Measurements from ENCODE around the gene CNTNAP2. TPM values are rescaled to one million over a fixed set of nuclear protein-coding genes. Genes with fewer than 3 reads are reported as not detected.

Gene CNTNAP2
- total and polyA plus RNA-seq, 4 donors = 0.14 to 2.3 (median 1.1) TPM

DNA sequence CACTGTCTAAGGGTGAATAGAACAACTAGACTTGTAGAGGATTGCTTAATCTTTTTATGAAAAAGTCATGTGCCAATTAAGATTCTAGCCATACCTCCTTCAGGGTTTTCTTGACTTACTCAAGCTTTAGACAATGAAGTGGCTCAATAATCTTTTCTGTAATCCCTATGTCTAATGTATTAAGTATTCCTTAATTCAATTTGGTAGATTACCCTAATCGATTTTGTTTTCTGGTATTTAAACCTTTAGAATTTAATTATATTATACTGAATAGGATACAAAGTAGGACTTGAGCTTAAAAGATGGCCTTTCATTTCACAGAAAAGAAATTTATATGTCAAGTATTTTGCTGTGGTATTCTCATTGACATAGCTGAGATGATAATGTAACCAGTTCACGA, 1876.1 kb downstream of the CNTNAP2 start:
- Histone ChIP-seq H3K9ac (ENCODE audit: low read depth in 1 of 2, low read length in 2 of 2) (no peak overlapping the region), H3K4me1 (ENCODE audit: control insufficient read depth in 4 of 4, insufficient read depth in 4 of 4, low read length in 3 of 4) (no peaks in the 10 kb centered on the region), H3K27ac (ENCODE audit: low read depth in 1 of 2, low read length in 2 of 2) (no peak overlapping the region), H3K36me3 (ENCODE audit: control insufficient read depth in 4 of 4, insufficient read depth in 3 of 4, low read depth in 1 of 4, low read length in 3 of 4) (no peaks in the 10 kb centered on the region), H3K27me3 (ENCODE audit: control insufficient read depth in 4 of 4, insufficient read depth in 4 of 4, low read length in 3 of 4) (peaks cover 0 to 2% (median 0%) of the 10 kb centered on the region in 4 donors), H3K4me3 (ENCODE audit: low read depth in 1 of 3, low read length in 3 of 3) (no peak overlapping the region), H3K9me3 (ENCODE audit: control insufficient read depth in 4 of 4, low read length in 3 of 4) (peaks cover 0 to 5% (median 0%) of the 10 kb centered on the region in 4 donors)
- WGBS = 83% methylated on average over 2 of the region's 2 CpGs
- TF ChIP-seq HNF4A (conservative IDR thresholded peaks at IDR 0.05) (no peak), FOXA1 (IDR thresholded peaks at IDR 0.05) (no peak), JUND (IDR thresholded peaks at IDR 0.05) (no peak), GABPA (IDR thresholded peaks at IDR 0.05 in 1 of 2, conservative IDR thresholded peaks at IDR 0.05 in 1 of 2) (no peak), FOXA2 (IDR thresholded peaks at IDR 0.05) (no peak), HNF4G (IDR thresholded peaks at IDR 0.05) (no peak), RXRA (IDR thresholded peaks at IDR 0.05) (no peak)
- TF ChIP-seq, protein P1, sequence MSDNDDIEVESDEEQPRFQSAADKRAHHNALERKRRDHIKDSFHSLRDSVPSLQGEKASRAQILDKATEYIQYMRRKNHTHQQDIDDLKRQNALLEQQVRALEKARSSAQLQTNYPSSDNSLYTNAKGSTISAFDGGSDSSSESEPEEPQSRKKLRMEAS (IDR thresholded peaks at IDR 0.05) = no peak
- no peak for DNase-seq (ENCODE audit: low spot score)

DNA sequence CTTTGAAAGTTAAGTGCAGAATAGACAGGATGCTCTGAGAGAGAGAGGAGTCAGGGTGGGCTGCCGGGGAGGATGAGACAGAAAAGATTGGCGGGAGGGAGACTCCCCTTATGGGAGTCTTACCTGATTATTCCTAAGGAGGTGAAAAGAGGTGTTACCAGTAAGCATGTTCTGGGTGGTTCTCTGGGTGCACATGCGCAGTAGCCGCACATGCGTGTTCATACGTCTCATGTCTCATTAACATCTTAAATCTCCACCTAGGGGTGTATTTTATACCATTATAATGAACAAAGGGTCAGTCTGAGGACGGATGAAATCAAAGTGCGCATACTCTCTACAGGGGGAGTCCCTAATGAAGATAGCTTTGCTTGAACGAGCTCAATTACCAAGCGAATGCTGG, 1881.0 kb downstream of the CNTNAP2 start:
- Histone ChIP-seq H3K27me3 (ENCODE audit: control insufficient read depth in 4 of 4, insufficient read depth in 4 of 4, low read length in 3 of 4) (peaks cover 0 to 2% (median 0%) of the 10 kb centered on the region in 4 donors), H3K4me3 (ENCODE audit: low read depth in 1 of 3, low read length in 3 of 3) (no peak overlapping the region), H3K9me3 (ENCODE audit: control insufficient read depth in 4 of 4, low read length in 3 of 4) (no peaks in the 10 kb centered on the region), H3K4me1 (ENCODE audit: control insufficient read depth in 4 of 4, insufficient read depth in 4 of 4, low read length in 3 of 4) (no peaks in the 10 kb centered on the region), H3K36me3 (ENCODE audit: control insufficient read depth in 4 of 4, insufficient read depth in 3 of 4, low read depth in 1 of 4, low read length in 3 of 4) (no peaks in the 10 kb centered on the region), H3K27ac (ENCODE audit: low read depth in 1 of 2, low read length in 2 of 2) (no peak overlapping the region), H3K9ac (ENCODE audit: low read depth in 1 of 2, low read length in 2 of 2) (no peak overlapping the region)
- DNase-seq (ENCODE audit: low spot score) = no peak
- TF ChIP-seq, protein P2, sequence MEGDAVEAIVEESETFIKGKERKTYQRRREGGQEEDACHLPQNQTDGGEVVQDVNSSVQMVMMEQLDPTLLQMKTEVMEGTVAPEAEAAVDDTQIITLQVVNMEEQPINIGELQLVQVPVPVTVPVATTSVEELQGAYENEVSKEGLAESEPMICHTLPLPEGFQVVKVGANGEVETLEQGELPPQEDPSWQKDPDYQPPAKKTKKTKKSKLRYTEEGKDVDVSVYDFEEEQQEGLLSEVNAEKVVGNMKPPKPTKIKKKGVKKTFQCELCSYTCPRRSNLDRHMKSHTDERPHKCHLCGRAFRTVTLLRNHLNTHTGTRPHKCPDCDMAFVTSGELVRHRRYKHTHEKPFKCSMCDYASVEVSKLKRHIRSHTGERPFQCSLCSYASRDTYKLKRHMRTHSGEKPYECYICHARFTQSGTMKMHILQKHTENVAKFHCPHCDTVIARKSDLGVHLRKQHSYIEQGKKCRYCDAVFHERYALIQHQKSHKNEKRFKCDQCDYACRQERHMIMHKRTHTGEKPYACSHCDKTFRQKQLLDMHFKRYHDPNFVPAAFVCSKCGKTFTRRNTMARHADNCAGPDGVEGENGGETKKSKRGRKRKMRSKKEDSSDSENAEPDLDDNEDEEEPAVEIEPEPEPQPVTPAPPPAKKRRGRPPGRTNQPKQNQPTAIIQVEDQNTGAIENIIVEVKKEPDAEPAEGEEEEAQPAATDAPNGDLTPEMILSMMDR (IDR thresholded peaks at IDR 0.05; ENCODE audit: low read depth, low read length, missing input control) = no peak
- no peak for TF ChIP-seq FOXA1 (IDR thresholded peaks at IDR 0.05)
- TF ChIP-seq FOXA2 (IDR thresholded peaks at IDR 0.05) = no peak
- TF ChIP-seq NR2F2 (IDR thresholded peaks at IDR 0.05) = no peak
- no peak for TF ChIP-seq JUND (IDR thresholded peaks at IDR 0.05)
- TF ChIP-seq, protein P3, sequence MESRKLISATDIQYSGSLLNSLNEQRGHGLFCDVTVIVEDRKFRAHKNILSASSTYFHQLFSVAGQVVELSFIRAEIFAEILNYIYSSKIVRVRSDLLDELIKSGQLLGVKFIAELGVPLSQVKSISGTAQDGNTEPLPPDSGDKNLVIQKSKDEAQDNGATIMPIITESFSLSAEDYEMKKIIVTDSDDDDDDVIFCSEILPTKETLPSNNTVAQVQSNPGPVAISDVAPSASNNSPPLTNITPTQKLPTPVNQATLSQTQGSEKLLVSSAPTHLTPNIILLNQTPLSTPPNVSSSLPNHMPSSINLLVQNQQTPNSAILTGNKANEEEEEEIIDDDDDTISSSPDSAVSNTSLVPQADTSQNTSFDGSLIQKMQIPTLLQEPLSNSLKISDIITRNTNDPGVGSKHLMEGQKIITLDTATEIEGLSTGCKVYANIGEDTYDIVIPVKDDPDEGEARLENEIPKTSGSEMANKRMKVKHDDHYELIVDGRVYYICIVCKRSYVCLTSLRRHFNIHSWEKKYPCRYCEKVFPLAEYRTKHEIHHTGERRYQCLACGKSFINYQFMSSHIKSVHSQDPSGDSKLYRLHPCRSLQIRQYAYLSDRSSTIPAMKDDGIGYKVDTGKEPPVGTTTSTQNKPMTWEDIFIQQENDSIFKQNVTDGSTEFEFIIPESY (IDR thresholded peaks at IDR 0.05) = no peak
- no peak for TF ChIP-seq RAD21 (IDR thresholded peaks at IDR 0.05)
- WGBS = 92% methylated on average over 10 of the region's 10 CpGs

DNA sequence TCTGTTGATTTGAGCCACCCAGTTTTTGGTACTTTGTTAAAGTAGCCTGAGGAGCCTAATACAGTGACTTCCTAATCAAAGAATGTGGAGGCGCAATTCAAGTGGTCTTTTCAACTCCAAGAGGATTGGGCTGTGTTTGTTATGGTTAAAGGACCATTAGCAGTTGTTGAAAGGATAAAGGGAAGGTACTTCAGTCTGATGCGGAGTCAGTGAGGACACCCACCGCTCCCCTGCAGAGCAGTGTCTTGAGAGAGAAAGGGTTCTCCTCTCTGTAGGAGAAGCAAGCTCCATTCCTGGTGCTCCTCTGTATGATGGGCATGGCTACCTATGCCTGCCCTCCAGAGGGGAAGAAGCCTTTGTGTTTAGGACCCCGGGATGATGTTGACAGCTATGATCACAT, 1883.4 kb downstream of the CNTNAP2 start:
- H3K27ac ChIP-seq (ENCODE audit: low read depth in 1 of 2, low read length in 2 of 2) = no peak overlapping the region

More for the DNA sequence above, 1883.4 kb downstream of the CNTNAP2 start:
- 76% methylated on average over 4 of the region's 4 CpGs for WGBS
- no peaks in the 10 kb centered on the region for H3K9me3 ChIP-seq (ENCODE audit: control insufficient read depth in 4 of 4, low read length in 3 of 4)
- no peak for DNase-seq (ENCODE audit: low spot score)
- no peak for TF ChIP-seq SP1 (IDR thresholded peaks at IDR 0.05)
- no peak for TF ChIP-seq JUND (IDR thresholded peaks at IDR 0.05)
- TF ChIP-seq, protein P2 (IDR thresholded peaks at IDR 0.05; ENCODE audit: low read depth, low read length, missing input control) = no peak
- TF ChIP-seq, protein P1 (IDR thresholded peaks at IDR 0.05) = no peak
- TF ChIP-seq, protein P4, sequence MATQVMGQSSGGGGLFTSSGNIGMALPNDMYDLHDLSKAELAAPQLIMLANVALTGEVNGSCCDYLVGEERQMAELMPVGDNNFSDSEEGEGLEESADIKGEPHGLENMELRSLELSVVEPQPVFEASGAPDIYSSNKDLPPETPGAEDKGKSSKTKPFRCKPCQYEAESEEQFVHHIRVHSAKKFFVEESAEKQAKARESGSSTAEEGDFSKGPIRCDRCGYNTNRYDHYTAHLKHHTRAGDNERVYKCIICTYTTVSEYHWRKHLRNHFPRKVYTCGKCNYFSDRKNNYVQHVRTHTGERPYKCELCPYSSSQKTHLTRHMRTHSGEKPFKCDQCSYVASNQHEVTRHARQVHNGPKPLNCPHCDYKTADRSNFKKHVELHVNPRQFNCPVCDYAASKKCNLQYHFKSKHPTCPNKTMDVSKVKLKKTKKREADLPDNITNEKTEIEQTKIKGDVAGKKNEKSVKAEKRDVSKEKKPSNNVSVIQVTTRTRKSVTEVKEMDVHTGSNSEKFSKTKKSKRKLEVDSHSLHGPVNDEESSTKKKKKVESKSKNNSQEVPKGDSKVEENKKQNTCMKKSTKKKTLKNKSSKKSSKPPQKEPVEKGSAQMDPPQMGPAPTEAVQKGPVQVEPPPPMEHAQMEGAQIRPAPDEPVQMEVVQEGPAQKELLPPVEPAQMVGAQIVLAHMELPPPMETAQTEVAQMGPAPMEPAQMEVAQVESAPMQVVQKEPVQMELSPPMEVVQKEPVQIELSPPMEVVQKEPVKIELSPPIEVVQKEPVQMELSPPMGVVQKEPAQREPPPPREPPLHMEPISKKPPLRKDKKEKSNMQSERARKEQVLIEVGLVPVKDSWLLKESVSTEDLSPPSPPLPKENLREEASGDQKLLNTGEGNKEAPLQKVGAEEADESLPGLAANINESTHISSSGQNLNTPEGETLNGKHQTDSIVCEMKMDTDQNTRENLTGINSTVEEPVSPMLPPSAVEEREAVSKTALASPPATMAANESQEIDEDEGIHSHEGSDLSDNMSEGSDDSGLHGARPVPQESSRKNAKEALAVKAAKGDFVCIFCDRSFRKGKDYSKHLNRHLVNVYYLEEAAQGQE (IDR thresholded peaks at IDR 0.05) = no peak
- no peak for TF ChIP-seq YY1 (IDR thresholded peaks at IDR 0.05)
- no peaks in the 10 kb centered on the region for H3K4me1 ChIP-seq (ENCODE audit: control insufficient read depth in 4 of 4, insufficient read depth in 4 of 4, low read length in 3 of 4)
- H3K4me3 ChIP-seq (ENCODE audit: low read depth in 1 of 3, low read length in 3 of 3) = no peak overlapping the region
- H3K9ac ChIP-seq (ENCODE audit: low read depth in 1 of 2, low read length in 2 of 2) = no peak overlapping the region
- no peaks in the 10 kb centered on the region for H3K36me3 ChIP-seq (ENCODE audit: control insufficient read depth in 4 of 4, insufficient read depth in 3 of 4, low read depth in 1 of 4, low read length in 3 of 4)
- no peaks in the 10 kb centered on the region for H3K27me3 ChIP-seq (ENCODE audit: control insufficient read depth in 4 of 4, insufficient read depth in 4 of 4, low read length in 3 of 4)
